ENCODE data around the gene ADARB2. TPM values are rescaled to one million over a fixed set of nuclear protein-coding genes. Genes with fewer than 3 reads are reported as not detected.

Gene ADARB2
- total RNA-seq, 1 experiment from 2014 or later, result not detected

GRCh38 chr10:1166828-1167275 is 570.5 kb downstream of the ADARB2 start:
- no TSS peak for BruUV-seq (replicated peaks)
- TF ChIP-seq CTCF (IDR thresholded peaks at IDR 0.05; ENCODE audit: unreplicated experiment), result no peak
- CTCF ChIA-PET, result no interaction called here
- H3K27ac Mint-ChIP-seq (ENCODE audit: unreplicated experiment), result no peak overlapping the region
- DNase-seq, result no peak
- H3K36me3 Mint-ChIP-seq (ENCODE audit: insufficient read depth, unreplicated experiment), result no peaks in the 10 kb centered on the region
- H3K27me3 Mint-ChIP-seq (ENCODE audit: unreplicated experiment), result peaks cover 93% of the 10 kb centered on the region
- no peaks in the 10 kb centered on the region for H3K4me1 Mint-ChIP-seq (ENCODE audit: low read depth, unreplicated experiment)
- intact Hi-C loops (cut with micrococcal nuclease; ENCODE audit: unreplicated experiment), result no loop called here
- no peak overlapping the region for H3K4me3 Mint-ChIP-seq (ENCODE audit: low read depth, unreplicated experiment)
- no peaks in the 10 kb centered on the region for H3K9me3 Mint-ChIP-seq (ENCODE audit: low read depth, unreplicated experiment)

DNA sequence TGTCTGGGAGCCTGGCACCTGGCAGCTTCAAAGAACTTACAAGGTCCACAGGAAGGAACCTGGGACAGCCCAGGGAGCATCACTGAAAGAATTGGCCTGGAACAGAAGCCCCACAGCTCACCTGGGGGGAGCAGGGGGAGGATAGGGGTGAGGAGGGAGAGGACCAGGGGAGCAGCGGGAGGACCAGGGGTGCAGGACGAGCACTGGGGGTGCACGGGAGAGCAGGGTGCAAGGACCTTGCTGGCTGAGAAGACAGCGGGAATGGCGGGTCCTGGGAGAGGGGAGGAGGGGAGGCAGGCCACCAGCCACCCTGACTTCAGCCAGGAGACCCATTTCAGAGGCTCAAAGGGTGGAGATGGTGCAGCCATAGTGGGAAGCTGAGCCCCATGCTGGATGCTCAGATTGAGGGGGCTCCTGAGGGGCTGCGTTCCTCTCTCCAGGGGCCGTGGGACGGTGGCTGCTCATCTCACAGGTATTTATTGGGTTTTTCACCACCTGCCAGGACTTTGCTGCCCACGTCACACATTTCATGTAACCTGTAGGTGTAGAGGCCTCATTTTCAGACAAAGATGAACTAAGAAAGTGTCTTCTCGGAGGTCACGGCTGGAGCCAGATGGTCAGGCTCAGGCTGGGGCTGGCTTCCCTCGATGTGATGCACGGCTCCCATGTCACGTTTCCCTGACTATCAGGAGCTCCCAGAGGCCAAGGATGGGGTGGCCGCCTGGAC is 571.1 kb downstream of the ADARB2 start:
- H3K27ac Mint-ChIP-seq (ENCODE audit: unreplicated experiment), result no peak overlapping the region
- TF ChIP-seq CTCF (IDR thresholded peaks at IDR 0.05; ENCODE audit: unreplicated experiment), result no peak
- BruUV-seq (replicated peaks), result no TSS peak
- intact Hi-C loops (cut with micrococcal nuclease; ENCODE audit: unreplicated experiment), result no loop called here
- no peak overlapping the region for H3K4me3 Mint-ChIP-seq (ENCODE audit: low read depth, unreplicated experiment)
- H3K27me3 Mint-ChIP-seq (ENCODE audit: unreplicated experiment), result peaks cover 87% of the 10 kb centered on the region
- DNase-seq, result no peak
- no peaks in the 10 kb centered on the region for H3K9me3 Mint-ChIP-seq (ENCODE audit: low read depth, unreplicated experiment)
- no peaks in the 10 kb centered on the region for H3K4me1 Mint-ChIP-seq (ENCODE audit: low read depth, unreplicated experiment)
- H3K36me3 Mint-ChIP-seq (ENCODE audit: insufficient read depth, unreplicated experiment), result no peaks in the 10 kb centered on the region
- CTCF ChIA-PET, result no interaction called here

- intact Hi-C loops (cut with micrococcal nuclease; ENCODE audit: unreplicated experiment), result no loop called here
- BruUV-seq (replicated peaks), result no TSS peak
- no peak overlapping the region for H3K27ac Mint-ChIP-seq (ENCODE audit: unreplicated experiment)
- H3K9me3 Mint-ChIP-seq (ENCODE audit: low read depth, unreplicated experiment), result no peaks in the 10 kb centered on the region
- H3K4me1 Mint-ChIP-seq (ENCODE audit: low read depth, unreplicated experiment), result no peaks in the 10 kb centered on the region
- H3K4me3 Mint-ChIP-seq (ENCODE audit: low read depth, unreplicated experiment), result no peak overlapping the region
- no peak for DNase-seq
- no peaks in the 10 kb centered on the region for H3K36me3 Mint-ChIP-seq (ENCODE audit: insufficient read depth, unreplicated experiment)
- peaks cover 79% of the 10 kb centered on the region for H3K27me3 Mint-ChIP-seq (ENCODE audit: unreplicated experiment)
- CTCF ChIA-PET, result no interaction called here
- no peak for TF ChIP-seq CTCF (IDR thresholded peaks at IDR 0.05; ENCODE audit: unreplicated experiment)
Observed at GRCh38 chr10:1163831-1164230, 573.5 kb downstream of the ADARB2 start.

DNA sequence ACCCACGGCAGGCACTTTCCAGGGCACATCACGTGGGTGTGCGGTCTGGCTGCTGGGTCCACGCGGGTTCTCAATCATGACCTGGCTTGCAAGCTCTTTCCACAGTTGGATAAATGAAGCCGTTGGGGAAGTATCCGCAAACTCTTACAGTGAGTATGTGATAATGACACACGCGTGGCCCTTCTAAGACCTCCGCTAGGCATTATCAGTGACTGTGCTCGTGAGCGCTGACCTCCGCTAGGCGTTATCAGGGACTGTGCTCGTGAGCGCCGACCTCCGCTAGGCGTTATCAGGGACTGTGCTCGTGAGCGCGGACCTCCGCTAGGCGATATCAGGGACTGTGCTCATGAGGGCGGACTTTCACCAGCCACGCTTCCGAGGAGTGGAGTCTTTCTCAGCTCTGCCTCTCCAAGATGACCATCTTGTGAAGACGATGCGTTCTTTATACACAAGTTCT is 574.1 kb downstream of the ADARB2 start:
- intact Hi-C loops (cut with micrococcal nuclease; ENCODE audit: unreplicated experiment), result no loop called here
- Mint-ChIP-seq H3K4me1 (ENCODE audit: low read depth, unreplicated experiment) (no peaks in the 10 kb centered on the region), H3K27ac (ENCODE audit: unreplicated experiment) (no peak overlapping the region), H3K4me3 (ENCODE audit: low read depth, unreplicated experiment) (no peak overlapping the region), H3K9me3 (ENCODE audit: low read depth, unreplicated experiment) (no peaks in the 10 kb centered on the region), H3K36me3 (ENCODE audit: insufficient read depth, unreplicated experiment) (no peaks in the 10 kb centered on the region), H3K27me3 (ENCODE audit: unreplicated experiment) (peaks cover 79% of the 10 kb centered on the region)
- CTCF ChIA-PET, result no interaction called here
- TF ChIP-seq CTCF (IDR thresholded peaks at IDR 0.05; ENCODE audit: unreplicated experiment), result no peak
- DNase-seq, result no peak
- no TSS peak for BruUV-seq (replicated peaks)

Measured in Calu3 (cell line).